K562 (cell line): ENCODE data around the gene SLC7A1.

Experiments used
- DMBX1 ChIP-seq: fragments of 250-450 bp; sonication (Bioruptor Pico); IDR thresholded peaks from 2 replicates; pipeline ENCODE4 v1.8.0; 2022; ENCODE audit warnings: inconsistent platforms, mild to moderate bottlenecking, moderate library complexity, borderline replicate concordance
- POLR2A ChIP-seq: fragments of 450-650 bp; conservative IDR thresholded peaks from 2 replicates; pipeline ENCODE4 v1.6.1; 2016
- ZNF184 ChIP-seq: sonication (generic); formaldehyde crosslinking; IDR thresholded peaks from 2 replicates; pipeline ENCODE4 v1.5.0; 2020; ENCODE audit warnings: missing genetic modification reagents
- TF ChIP-seq, protein P1 (sequence below), 3 experiments: IDR thresholded peaks in 2 of 3; conservative IDR thresholded peaks in 1 of 3; 2 replicates each; pipeline ENCODE4 v1.5.1; 2011 to 2012; ENCODE audit warnings: low read length in 3 of 3, mild to moderate bottlenecking in 3 of 3, control low read depth in 2 of 3, improper control_type of control experiment in 1 of 3, inconsistent platforms in 1 of 3, low read depth in 1 of 3, mixed read lengths in 1 of 3, moderate library complexity in 1 of 3; ENCODE audit not compliant: insufficient read depth in 2 of 3

DNA sequence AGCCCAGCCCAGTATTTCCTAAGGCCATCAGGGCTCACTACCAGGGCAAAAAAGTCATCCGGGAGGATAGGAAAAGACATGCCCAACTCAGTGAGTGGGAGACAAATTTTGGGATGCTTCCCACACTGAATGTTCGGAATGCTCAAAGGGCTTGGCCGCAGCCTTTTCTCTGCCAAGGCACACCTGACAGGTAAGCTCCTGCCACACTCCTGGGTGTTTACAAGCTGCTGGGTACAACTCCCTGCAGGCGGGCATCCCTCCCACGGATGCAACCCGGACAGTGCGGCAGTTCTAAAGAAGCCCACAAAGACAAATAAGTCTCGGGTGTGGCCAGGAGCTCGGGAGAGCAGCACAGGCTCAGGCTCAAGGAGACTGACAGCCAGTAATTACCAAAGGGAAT, 28.1 kb downstream of the SLC7A1 start:
- TF ChIP-seq ZNF184 (CRISPR knock-in tag) (no peak), POLR2A (no peak), DMBX1 (CRISPR knock-in tag) (no peak)
- TF ChIP-seq, protein P1, sequence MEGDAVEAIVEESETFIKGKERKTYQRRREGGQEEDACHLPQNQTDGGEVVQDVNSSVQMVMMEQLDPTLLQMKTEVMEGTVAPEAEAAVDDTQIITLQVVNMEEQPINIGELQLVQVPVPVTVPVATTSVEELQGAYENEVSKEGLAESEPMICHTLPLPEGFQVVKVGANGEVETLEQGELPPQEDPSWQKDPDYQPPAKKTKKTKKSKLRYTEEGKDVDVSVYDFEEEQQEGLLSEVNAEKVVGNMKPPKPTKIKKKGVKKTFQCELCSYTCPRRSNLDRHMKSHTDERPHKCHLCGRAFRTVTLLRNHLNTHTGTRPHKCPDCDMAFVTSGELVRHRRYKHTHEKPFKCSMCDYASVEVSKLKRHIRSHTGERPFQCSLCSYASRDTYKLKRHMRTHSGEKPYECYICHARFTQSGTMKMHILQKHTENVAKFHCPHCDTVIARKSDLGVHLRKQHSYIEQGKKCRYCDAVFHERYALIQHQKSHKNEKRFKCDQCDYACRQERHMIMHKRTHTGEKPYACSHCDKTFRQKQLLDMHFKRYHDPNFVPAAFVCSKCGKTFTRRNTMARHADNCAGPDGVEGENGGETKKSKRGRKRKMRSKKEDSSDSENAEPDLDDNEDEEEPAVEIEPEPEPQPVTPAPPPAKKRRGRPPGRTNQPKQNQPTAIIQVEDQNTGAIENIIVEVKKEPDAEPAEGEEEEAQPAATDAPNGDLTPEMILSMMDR (IDR thresholded peaks at IDR 0.05 in 2 of 3, conservative IDR thresholded peaks at IDR 0.05 in 1 of 3; ENCODE audit: insufficient read depth in 2 of 3, low read depth in 1 of 3, low read length in 3 of 3) = no peak
